Measurements from ENCODE around the gene RXRB. TPM values are rescaled to one million over a fixed set of nuclear protein-coding genes. Genes with fewer than 3 reads are reported as not detected.

The RXRB gene
- total RNA-seq, 2 experiments from 2014 or later, result 44.0 to 45.0 TPM

DNA sequence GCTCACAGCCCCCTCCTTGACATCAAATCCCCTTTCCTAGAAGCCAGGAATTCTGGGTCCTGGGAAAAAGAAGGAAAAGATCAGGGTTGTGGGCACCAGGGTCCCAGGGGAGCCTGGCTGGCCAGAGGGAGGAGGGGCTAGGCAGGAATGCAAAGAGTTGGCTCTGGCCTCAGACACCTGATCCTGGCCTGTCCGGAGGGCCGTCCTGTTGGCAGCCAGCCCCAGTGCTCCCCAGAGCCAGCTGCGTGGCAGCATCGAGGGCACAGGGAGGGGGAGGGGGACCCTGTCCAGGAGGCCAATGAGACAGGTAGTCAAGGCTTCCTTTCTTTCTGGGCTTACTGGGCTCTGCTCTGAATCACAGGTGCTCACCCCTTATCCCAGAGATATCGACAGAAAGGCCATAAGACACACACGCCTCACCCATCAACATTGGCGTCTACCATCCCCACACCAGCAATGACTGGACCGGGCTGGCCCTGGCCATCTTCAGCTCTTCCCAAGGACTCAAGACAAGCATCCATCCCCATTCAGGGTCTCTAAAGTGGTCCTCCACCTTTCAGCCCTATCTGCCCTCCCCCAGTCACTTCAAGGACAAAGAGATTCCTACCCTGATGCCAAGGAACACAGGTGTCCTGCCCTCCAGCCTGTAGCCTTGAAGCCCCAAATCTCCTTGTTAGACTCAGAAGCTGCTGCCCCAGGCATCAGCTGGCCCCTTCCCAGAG is 8.9 kb downstream of the RXRB start:
- no peak for DNase-seq
- peaks cover 6% of the 10 kb centered on the region for H3K4me1 Mint-ChIP-seq
- CTCF ChIA-PET, result interaction anchor here (0.6 kb wide), 1 partner anchor 15 kb away, joined by 3 read pairs; no protein-coding TSS in a partner anchor
- H3K27ac Mint-ChIP-seq, result no peak overlapping the region
- POLR2A ChIA-PET, result interaction anchor here (1.0 kb wide), 1 partner anchor 8 kb away, joined by 8 read pairs; no protein-coding TSS in a partner anchor
- H3K36me3 Mint-ChIP-seq (ENCODE audit: low read depth), result peaks cover 28% of the 10 kb centered on the region
- no peaks in the 10 kb centered on the region for H3K9me3 Mint-ChIP-seq
- no peak overlapping the region for H3K4me3 Mint-ChIP-seq
- H3K27me3 Mint-ChIP-seq, result peaks cover 45% of the 10 kb centered on the region

DNA sequence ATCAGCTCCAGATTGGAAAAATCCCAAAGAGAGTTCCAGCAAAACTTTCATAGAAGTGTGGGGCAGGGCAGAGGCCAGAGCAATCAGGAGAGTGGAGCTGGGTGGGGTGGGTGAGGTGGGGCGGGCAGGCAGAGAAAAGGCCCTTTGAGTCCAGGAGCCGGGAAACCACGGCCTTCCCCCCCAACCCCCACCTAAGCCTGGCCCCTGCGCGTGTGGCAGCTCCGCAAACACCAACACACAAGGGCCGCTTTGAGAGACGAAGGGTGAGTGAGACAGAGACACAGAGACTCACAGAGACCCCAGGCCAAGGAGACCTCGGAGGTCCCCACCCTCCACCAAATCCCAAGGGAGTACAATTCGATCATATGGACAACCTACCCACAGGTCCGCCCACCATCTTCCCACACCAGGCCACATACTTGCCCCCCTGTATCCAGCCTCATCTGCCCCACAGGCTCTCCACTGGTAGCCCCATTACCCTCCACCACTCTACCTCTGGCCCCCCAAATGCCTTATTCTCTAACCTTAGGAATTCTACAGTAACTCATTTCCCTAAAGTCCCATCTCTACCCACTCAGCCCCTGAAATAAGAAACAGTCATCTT is 9.9 kb downstream of the RXRB start:
- ChIA-PET CTCF (no interaction called here), POLR2A (interaction anchor here (0.8 to 0.9 kb wide), 2 partner anchors 14 to 18 kb away, joined by 3 to 5 read pairs; partner anchors contain the start of gene RING1)
- Mint-ChIP-seq H3K9me3 (no peaks in the 10 kb centered on the region), H3K27me3 (peaks cover 48% of the 10 kb centered on the region), H3K36me3 (ENCODE audit: low read depth) (peaks cover 20% of the 10 kb centered on the region), H3K4me3 (no peak overlapping the region), H3K4me1 (peaks cover 5% of the 10 kb centered on the region), H3K27ac (no peak overlapping the region)
- no peak for DNase-seq

DNA sequence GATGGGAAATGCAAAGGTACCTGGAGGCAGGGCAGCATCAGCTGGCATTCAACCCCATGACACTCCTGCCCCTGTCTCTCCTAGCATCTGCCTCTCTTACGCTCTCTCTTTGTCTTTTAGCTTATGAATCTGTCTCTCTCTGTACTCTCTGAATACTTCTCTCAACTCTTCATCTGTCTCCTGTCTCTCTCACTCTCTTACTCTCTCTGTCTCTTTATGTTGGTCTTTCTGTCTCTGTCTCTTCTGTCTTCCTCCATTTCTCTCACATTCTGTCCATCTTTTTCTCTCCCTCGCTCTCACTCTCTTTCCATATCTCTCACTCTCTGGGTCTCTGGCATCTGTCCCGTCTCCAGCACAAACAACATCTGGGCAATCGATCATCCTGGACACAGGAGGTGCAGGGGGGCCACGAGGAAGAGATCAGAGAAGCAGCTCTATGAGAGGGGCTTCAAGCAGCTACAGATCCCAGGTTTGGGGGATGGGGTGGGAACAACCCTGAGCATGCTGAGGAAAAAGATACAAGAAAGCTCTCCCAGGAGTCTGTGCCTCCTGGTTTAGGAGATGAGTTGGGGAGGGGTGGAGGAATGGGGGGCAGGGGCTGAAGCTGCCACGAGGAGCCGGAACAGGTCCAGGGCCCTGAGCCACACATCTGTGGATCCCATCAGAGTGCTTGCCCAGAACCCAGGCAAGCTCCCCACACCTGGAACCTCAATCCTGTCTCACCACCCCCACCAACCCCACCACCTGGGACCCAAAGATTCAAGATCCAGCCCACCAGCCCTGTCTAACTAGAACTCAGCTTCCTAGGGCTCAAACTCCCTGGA is 10.6 kb downstream of the RXRB start:
- H3K27ac Mint-ChIP-seq, result no peak overlapping the region
- CTCF ChIA-PET, result no interaction called here
- H3K36me3 Mint-ChIP-seq (ENCODE audit: low read depth), result peaks cover 12% of the 10 kb centered on the region
- POLR2A ChIA-PET, result interaction anchor here (0.8 to 0.9 kb wide), 2 partner anchors 15 to 19 kb away, joined by 3 to 5 read pairs; partner anchors contain the start of gene RING1
- no peaks in the 10 kb centered on the region for H3K9me3 Mint-ChIP-seq
- H3K4me1 Mint-ChIP-seq, result peaks cover 5% of the 10 kb centered on the region
- no peak for DNase-seq
- peaks cover 48% of the 10 kb centered on the region for H3K27me3 Mint-ChIP-seq
- no peak overlapping the region for H3K4me3 Mint-ChIP-seq

DNA sequence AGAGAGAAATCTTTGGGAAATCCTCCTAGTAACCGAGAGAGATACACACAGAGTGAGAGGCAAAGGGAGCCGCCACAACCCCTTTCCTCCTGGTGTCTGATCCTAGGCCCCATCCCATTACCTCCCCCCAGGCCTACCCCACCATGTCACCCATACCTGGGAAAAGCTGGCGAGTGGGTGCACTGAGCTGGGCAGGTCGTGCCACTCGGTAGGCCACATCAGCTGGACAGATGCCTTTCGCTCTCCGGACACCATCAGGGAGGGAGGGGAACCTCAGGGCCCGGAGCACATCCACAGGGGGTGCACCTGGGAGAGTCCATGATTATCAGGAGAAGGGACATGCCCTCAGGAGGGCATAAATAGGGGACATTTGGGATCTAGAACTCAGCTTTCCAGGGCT is 11.3 kb downstream of the RXRB start:
- Mint-ChIP-seq H3K27me3 (peaks cover 48% of the 10 kb centered on the region), H3K4me3 (no peak overlapping the region), H3K27ac (no peak overlapping the region), H3K9me3 (peaks cover 3% of the 10 kb centered on the region), H3K4me1 (peaks cover 12% of the 10 kb centered on the region), H3K36me3 (ENCODE audit: low read depth) (peaks cover 12% of the 10 kb centered on the region)
- ChIA-PET POLR2A (no interaction called here), CTCF (no interaction called here)
- DNase-seq, result no peak

DNA sequence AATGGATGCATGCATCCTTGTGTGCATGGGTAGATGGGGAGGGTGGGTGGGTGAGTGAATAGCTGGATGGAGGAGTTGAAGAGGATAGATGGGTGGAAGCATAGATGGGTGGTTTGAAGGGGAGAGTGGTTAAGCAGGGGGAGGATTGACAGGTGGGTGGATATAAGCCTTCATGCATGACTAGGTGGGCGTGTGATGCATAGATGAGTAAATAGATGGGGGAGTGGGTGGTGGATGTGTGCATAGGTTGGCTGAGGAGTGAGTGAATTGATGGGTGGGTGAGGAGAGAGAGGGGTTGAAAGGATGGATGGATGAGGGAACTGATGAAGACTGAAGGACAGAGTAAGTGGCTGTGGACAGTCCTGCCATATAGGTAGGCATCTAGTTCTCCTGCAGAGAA is 12.7 kb downstream of the RXRB start:
- Mint-ChIP-seq H3K27ac (no peak overlapping the region), H3K36me3 (ENCODE audit: low read depth) (peaks cover 19% of the 10 kb centered on the region), H3K4me3 (no peak overlapping the region), H3K4me1 (peaks cover 24% of the 10 kb centered on the region), H3K27me3 (peaks cover 43% of the 10 kb centered on the region), H3K9me3 (peaks cover 14% of the 10 kb centered on the region)
- ChIA-PET POLR2A (no interaction called here), CTCF (no interaction called here)
- DNase-seq, result no peak

DNA sequence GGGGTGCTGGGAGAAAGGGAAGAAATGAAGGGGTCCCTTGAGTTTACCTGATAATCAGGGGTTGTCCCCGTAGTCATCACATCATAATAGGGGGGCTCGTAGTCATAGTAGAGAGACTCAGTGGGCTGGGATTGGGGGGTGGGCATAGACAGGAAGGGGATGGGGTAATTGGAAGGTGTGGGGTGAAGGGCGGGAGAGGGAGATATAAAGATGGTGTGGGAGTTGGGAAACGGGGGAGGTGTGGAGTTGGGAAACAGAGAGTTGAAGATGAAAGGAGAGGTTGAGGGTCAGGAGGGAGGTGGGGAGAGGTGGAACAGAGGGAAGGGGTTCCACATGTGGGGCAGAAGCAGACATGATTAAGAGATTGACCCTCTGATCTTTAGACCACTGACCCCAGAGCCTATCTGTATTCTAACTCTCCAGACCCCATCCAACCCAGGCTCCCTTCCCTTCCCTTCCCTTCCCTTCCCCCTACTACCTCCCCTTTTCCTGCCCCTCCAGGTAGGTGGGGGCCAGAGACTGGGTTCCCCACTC is 14.7 kb downstream of the RXRB start:
- Mint-ChIP-seq H3K27me3 (peaks cover 24% of the 10 kb centered on the region), H3K36me3 (ENCODE audit: low read depth) (peaks cover 23% of the 10 kb centered on the region), H3K4me1 (peaks cover 23% of the 10 kb centered on the region), H3K4me3 (no peak overlapping the region), H3K27ac (no peak overlapping the region), H3K9me3 (peaks cover 17% of the 10 kb centered on the region)
- POLR2A ChIA-PET, result no interaction called here
- no peak for DNase-seq
- CTCF ChIA-PET, result no interaction called here

DNA sequence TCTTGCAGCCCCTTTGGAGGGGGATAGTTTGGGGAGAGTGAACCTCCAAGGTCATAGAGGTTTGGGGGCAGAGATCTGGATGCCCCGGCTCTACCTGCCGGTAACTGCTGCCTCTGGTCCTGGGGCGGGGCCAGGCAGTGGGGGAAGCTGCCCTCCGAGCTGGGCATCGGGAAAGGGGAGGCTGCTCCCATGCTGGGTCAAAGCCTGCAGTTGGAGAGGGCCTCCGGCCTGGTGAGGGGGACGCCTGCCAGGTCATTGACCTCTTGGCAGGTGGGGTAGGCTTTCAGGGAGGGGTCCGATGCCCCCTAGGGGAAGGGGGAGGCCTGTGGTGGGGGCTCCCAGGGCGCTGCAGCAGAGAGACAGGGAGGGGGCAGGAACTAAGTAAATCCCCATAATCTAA is 15.3 kb downstream of the RXRB start:
- no peak for DNase-seq
- H3K27ac Mint-ChIP-seq, result no peak overlapping the region
- ChIA-PET POLR2A (no interaction called here), CTCF (no interaction called here)
- H3K4me3 Mint-ChIP-seq, result no peak overlapping the region
- peaks cover 21% of the 10 kb centered on the region for H3K27me3 Mint-ChIP-seq
- H3K36me3 Mint-ChIP-seq (ENCODE audit: low read depth), result peaks cover 23% of the 10 kb centered on the region
- H3K9me3 Mint-ChIP-seq, result peaks cover 17% of the 10 kb centered on the region
- H3K4me1 Mint-ChIP-seq, result peaks cover 23% of the 10 kb centered on the region

DNA sequence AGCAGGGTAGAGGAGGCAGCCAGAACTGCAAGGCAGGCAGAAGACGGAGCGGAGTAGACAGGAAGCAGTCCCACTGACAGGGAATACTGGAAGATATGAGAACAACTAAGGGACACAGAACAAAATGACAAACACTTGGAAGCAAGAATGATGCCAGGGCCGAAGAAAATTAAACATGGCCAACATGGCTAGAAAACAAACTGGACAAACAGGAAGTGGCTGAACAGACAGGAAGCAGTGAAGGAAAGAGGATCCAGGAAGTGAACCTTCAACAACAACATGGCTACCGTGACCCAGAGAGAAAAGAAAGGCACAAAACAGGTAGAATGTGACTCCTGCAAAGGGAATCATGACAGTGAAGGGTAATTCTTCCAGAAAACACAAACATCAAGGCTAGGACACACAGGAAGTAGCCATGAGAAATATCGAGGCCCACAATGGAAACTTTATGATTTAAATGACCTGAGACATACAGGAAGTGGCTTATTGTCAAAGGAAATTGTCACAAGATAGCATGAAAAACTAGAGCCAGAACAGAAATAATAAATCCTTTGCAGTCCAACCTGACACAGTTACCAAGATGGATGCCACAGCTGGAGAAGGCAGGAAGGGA is 17.3 kb downstream of the RXRB start:
- no peak for DNase-seq
- peak overlapping the region; percentile 90 for H3K27ac Mint-ChIP-seq
- ChIA-PET POLR2A (interaction anchor here (0.8 to 1.5 kb wide), 10 partner anchors 9 to 229 kb away, joined by 3 to 8 read pairs (median 5); partner anchors contain the start of genes COL11A2, PFDN6, RING1 and RXRB), CTCF (interaction anchor here (1.0 to 1.7 kb wide), 4 partner anchors 14 to 250 kb away, joined by 3 to 12 read pairs (median 6); no protein-coding TSS in a partner anchor)
- no peak overlapping the region for H3K4me3 Mint-ChIP-seq
- peaks cover 23% of the 10 kb centered on the region for H3K36me3 Mint-ChIP-seq (ENCODE audit: low read depth)
- peaks cover 23% of the 10 kb centered on the region for H3K4me1 Mint-ChIP-seq
- H3K27me3 Mint-ChIP-seq, result peaks cover 17% of the 10 kb centered on the region
- peaks cover 17% of the 10 kb centered on the region for H3K9me3 Mint-ChIP-seq

DNA sequence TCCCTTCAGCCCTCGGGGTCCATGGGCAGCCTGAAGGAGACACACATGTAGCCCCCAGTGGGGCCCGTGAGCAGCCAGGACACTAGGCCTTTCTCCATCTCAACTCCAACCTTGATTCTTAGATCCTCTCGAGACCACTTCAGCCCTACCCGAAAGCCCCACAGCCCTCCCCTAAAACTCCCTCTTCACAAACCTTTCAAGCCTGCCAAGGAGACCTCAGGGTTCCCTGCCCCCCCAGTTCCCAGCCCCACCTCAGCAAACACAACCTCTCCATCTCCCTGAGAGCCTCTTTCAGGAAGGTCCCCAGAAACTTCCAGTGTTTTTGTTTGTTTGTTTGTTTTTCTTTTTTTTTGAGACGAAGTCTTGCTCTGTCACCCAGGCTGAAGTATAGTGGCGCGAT is 19.3 kb downstream of the RXRB start:
- Mint-ChIP-seq H3K9me3 (peaks cover 17% of the 10 kb centered on the region), H3K4me1 (peaks cover 23% of the 10 kb centered on the region), H3K27ac (no peak overlapping the region), H3K36me3 (ENCODE audit: low read depth) (peaks cover 23% of the 10 kb centered on the region), H3K27me3 (peaks cover 4% of the 10 kb centered on the region), H3K4me3 (no peak overlapping the region)
- no peak for DNase-seq
- CTCF ChIA-PET, result interaction anchor here (1.2 kb wide), 1 partner anchor 67 kb away, joined by 4 read pairs; no protein-coding TSS in a partner anchor
- POLR2A ChIA-PET, result no interaction called here

DNA sequence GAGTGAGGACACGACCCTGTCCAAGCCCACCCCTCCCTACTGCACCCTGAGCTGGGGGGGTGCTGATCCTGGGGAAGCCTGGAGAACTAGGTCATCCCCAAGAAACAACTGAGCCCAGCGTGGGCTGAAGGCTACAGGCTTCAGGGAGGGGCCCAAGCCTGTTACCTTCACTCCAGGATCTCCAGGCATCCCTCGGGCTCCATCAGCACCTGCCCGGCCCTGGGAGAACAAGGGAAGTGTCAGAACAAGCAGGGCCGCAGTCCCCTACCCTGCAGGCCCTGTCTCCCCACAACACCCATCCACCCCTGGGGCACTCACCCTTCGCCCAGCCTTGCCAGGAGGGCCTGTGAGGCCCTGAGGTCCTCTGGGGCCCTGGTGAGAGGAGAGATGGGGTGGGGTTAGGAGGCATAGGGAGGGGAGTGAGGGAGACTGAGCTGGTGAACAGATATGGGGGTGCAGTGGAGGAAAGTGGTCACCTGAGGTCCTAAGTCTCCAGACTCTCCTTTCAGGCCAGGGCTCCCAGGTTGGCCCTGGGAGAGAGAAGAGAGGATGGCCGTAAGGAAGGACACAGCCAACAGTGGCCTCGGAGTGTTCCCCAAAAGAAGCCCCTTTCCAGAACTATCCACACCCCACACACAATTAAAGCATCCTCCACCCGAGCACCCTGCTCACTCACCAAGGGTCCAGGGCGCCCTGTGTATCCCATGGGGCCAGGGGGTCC is 21.6 kb downstream of the RXRB start:
- POLR2A ChIA-PET, result no interaction called here
- CTCF ChIA-PET, result interaction anchor here (1.7 kb wide), 1 partner anchor 18 kb away, joined by 7 read pairs; no protein-coding TSS in a partner anchor
- DNase-seq, result no peak
- no peak overlapping the region for H3K27ac Mint-ChIP-seq
- peaks cover 14% of the 10 kb centered on the region for H3K9me3 Mint-ChIP-seq
- H3K4me1 Mint-ChIP-seq, result peaks cover 14% of the 10 kb centered on the region
- peaks cover 5% of the 10 kb centered on the region for H3K27me3 Mint-ChIP-seq
- peaks cover 14% of the 10 kb centered on the region for H3K36me3 Mint-ChIP-seq (ENCODE audit: low read depth)
- no peak overlapping the region for H3K4me3 Mint-ChIP-seq

DNA sequence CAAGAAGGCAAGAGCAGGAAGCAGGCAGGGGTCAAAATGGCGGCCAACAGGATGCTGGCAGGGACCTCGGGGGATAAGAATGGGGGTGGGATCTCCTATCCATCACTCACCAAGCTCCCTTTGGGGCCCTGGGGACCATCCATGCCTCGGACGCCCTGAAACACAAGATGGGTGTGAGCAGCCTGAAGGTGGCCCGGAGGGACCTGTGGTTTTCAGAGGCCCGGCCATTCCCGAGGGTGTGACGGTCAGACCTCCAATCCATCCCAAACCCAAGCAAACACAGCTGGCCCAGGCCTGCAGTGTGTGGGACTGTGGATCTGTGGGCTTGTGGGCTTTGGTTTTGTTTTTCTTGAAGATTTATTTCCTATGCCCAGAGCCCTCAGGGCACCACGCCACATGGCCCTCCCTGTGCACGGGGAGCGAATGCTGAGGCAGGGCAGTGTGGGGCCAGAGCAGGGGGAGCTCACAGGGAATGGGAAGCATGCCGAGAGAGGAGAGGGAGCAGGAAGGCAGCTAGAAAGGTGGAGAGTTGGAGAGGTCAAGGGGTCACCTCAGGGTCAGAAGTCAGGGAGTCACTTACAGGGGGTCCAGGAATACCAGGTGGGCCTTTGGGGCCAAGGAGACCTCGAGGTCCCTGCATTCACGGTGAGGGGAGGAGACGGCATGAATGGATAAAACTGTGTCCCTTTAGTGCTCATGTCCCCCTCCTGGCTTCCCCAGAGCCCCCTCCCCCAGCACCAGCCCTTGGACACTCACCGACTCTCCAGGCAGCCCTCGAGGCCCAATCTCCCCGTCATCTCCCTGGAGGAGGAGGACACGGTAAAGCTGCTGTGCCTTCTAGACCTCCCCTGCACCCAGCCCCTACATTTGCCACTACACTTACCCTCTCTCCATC is 22.7 kb downstream of the RXRB start:
- DNase-seq, result no peak
- ChIA-PET CTCF (no interaction called here), POLR2A (no interaction called here)
- Mint-ChIP-seq H3K9me3 (peaks cover 2% of the 10 kb centered on the region), H3K27ac (no peak overlapping the region), H3K27me3 (peaks cover 5% of the 10 kb centered on the region), H3K36me3 (ENCODE audit: low read depth) (peaks cover 3% of the 10 kb centered on the region), H3K4me1 (peaks cover 3% of the 10 kb centered on the region), H3K4me3 (no peak overlapping the region)

All from activated CD4-positive, alpha-beta memory T cell treated with anti-CD3 and anti-CD28 coated beads, Interleukin-2, amount 10 ng/mL, durations not matched to agents 7 days and 5 days (primary cell).